Hepatocyte (in vitro differentiated cells): Measurements from ENCODE around the gene PAPPA.

Experiments used
- CTCF ChIP-seq: fragments of 200-600 bp; sonication (generic); IDR thresholded peaks from 2 replicates; pipeline ENCODE4 v1.5.1; 2016; ENCODE audit warnings: antibody characterized with exemption, mild to moderate bottlenecking; ENCODE audit not compliant: poor library complexity
- EZH2phosphoT487 ChIP-seq: fragments of 200-600 bp; sonication (generic); IDR thresholded peaks from one replicate; pipeline ENCODE4 v1.6.1; 2018; ENCODE audit warnings: antibody characterized with exemption, mild to moderate bottlenecking, low read depth, moderate library complexity; ENCODE audit not compliant: unreplicated experiment, severe bottlenecking

GRCh38 chr9:116383936-116384335 is 230.3 kb downstream of the PAPPA start:
- TF ChIP-seq CTCF (no peak), EZH2phosphoT487 (no peak)
